ENCODE measurements around the gene DHH.

DHH gene

GRCh38 chr12:49037111-49037946 is 57.3 kb downstream of the DHH start:
- no peak overlapping the region for H3K4me3 ChIP-seq (ENCODE audit: low read depth, low read length)
- TF ChIP-seq, protein P1, sequence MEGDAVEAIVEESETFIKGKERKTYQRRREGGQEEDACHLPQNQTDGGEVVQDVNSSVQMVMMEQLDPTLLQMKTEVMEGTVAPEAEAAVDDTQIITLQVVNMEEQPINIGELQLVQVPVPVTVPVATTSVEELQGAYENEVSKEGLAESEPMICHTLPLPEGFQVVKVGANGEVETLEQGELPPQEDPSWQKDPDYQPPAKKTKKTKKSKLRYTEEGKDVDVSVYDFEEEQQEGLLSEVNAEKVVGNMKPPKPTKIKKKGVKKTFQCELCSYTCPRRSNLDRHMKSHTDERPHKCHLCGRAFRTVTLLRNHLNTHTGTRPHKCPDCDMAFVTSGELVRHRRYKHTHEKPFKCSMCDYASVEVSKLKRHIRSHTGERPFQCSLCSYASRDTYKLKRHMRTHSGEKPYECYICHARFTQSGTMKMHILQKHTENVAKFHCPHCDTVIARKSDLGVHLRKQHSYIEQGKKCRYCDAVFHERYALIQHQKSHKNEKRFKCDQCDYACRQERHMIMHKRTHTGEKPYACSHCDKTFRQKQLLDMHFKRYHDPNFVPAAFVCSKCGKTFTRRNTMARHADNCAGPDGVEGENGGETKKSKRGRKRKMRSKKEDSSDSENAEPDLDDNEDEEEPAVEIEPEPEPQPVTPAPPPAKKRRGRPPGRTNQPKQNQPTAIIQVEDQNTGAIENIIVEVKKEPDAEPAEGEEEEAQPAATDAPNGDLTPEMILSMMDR (IDR thresholded peaks at IDR 0.05; ENCODE audit: borderline replicate concordance, insufficient read depth, low read depth, low read length), result no peak

All from GM12875 (cell line).